Hepatocyte (in vitro differentiated cells): ENCODE measurements around the gene ZNF780A.

Experiments used
- EZH2 ChIP-seq: fragments of 200-600 bp; sonication (generic); IDR thresholded peaks from 2 replicates; pipeline ENCODE4 v1.6.1; 2016; ENCODE audit warnings: antibody characterized with exemption, mild to moderate bottlenecking, borderline replicate concordance
- EZH2phosphoT487 ChIP-seq: fragments of 200-600 bp; sonication (generic); IDR thresholded peaks from one replicate; pipeline ENCODE4 v1.6.1; 2018; ENCODE audit warnings: antibody characterized with exemption, mild to moderate bottlenecking, low read depth, moderate library complexity; ENCODE audit not compliant: unreplicated experiment, severe bottlenecking
- TF ChIP-seq, protein P1 (sequence below): fragments of 200-600 bp; sonication (generic); IDR thresholded peaks from 2 replicates; pipeline ENCODE4 v1.5.1; 2016; ENCODE audit warnings: antibody characterized with exemption, mild to moderate bottlenecking; ENCODE audit not compliant: poor library complexity

DNA sequence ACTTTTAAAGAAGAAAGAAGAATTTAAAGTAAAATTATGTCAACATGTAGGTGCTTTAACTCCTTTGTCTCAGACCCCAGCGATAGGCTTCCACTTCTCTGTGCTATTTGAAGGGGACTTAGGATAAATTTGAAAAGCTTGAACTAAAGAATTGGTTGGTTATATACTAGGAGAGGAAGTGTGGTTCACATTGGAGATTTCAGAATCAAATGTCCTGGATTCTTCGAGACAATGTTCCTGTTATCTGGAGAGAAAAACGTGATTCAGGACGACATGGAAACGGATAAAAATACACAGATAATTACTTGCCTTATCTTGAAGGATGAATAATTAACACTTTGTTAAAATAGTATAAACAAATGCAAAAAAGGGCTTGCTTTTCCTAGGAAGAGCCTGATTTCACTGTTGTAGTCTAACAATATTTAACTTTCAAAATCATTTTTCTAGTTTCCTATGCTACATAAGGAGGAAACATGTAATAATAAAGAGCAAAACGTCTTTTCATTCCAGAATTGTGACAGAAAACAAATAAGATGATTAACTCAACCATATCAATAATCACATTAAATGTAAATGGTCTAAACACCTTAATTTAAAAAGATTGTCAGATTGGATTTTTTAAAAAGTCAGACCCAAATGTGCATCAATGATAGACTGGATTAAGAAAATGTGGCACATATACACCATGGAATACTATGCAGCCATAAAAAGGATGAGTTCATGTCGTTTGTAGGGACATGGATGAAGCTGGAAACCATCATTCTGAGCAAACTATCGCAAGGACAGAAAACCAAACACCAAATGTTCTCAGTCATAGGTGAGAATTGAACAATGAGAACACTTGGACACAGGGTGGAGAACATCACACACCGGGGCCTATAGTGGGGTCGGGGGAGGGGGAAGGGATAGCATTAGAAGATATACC, 724 bp upstream of the ZNF780A start:
- TF ChIP-seq, protein P1, sequence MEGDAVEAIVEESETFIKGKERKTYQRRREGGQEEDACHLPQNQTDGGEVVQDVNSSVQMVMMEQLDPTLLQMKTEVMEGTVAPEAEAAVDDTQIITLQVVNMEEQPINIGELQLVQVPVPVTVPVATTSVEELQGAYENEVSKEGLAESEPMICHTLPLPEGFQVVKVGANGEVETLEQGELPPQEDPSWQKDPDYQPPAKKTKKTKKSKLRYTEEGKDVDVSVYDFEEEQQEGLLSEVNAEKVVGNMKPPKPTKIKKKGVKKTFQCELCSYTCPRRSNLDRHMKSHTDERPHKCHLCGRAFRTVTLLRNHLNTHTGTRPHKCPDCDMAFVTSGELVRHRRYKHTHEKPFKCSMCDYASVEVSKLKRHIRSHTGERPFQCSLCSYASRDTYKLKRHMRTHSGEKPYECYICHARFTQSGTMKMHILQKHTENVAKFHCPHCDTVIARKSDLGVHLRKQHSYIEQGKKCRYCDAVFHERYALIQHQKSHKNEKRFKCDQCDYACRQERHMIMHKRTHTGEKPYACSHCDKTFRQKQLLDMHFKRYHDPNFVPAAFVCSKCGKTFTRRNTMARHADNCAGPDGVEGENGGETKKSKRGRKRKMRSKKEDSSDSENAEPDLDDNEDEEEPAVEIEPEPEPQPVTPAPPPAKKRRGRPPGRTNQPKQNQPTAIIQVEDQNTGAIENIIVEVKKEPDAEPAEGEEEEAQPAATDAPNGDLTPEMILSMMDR: no peak
- TF ChIP-seq EZH2 (no peak), EZH2phosphoT487 (no peak)
